GM12878 (cell line): ENCODE data around the gene SLC35E4.

Experiments used
- CTCF ChIP-seq, 3 experiments: IDR thresholded peaks in 2 of 3; conservative IDR thresholded peaks in 1 of 3; 2 replicates each; pipeline ENCODE4 v1.5.1; 2011; ENCODE audit warnings: low read depth in 3 of 3, low read length in 3 of 3, mild to moderate bottlenecking in 3 of 3, control low read depth in 2 of 3, moderate library complexity in 2 of 3, inconsistent platforms in 1 of 3, mixed read lengths in 1 of 3; ENCODE audit not compliant: control insufficient read depth in 2 of 3, insufficient read depth in 1 of 3; ENCODE audit errors: extremely low read depth in 1 of 3
- EED ChIP-seq: sonication (generic); IDR thresholded peaks from 2 replicates; pipeline ENCODE4 v1.6.1; 2016; ENCODE audit warnings: antibody characterized with exemption, low read depth
- EZH2 ChIP-seq: IDR thresholded peaks from 2 replicates; pipeline ENCODE4 v1.6.1; 2012; ENCODE audit warnings: low read depth, mild to moderate bottlenecking, control low read depth, inconsistent platforms, low read length, borderline replicate concordance; ENCODE audit not compliant: control insufficient read depth
- FOXM1 ChIP-seq: IDR thresholded peaks from 2 replicates; pipeline ENCODE4 v1.6.1; 2012; ENCODE audit warnings: low read depth, mild to moderate bottlenecking, inconsistent platforms, low read length, moderate library complexity
- KDM1A ChIP-seq: fragments of 200-600 bp; sonication (generic); IDR thresholded peaks from 2 replicates; pipeline ENCODE4 v1.6.1; 2016; ENCODE audit warnings: borderline replicate concordance
- MXI1 ChIP-seq: fragments of 150-350 bp; IDR thresholded peaks from 2 replicates; pipeline ENCODE4 v1.6.1; 2011; ENCODE audit warnings: low read depth, mild to moderate bottlenecking, inconsistent platforms, low read length, improper control_type of control experiment
- POLR2A ChIP-seq: IDR thresholded peaks from 2 replicates; pipeline ENCODE4 v1.6.1; 2011; ENCODE audit warnings: low read depth, mild to moderate bottlenecking, low read length
- TARDBP ChIP-seq: IDR thresholded peaks from 2 replicates; pipeline ENCODE4 v1.6.1; 2016; ENCODE audit warnings: borderline replicate concordance
- USF1 ChIP-seq: IDR thresholded peaks from 2 replicates; pipeline ENCODE4 v1.6.1; 2011; ENCODE audit warnings: borderline replicate concordance, low read depth, mild to moderate bottlenecking, moderate library complexity, mixed read lengths, low read length; ENCODE audit not compliant: insufficient read depth; ENCODE audit errors: extremely low read length
- ZSCAN29 ChIP-seq: fragments of 450-650 bp; IDR thresholded peaks from 2 replicates; pipeline ENCODE4 v1.6.1; 2017; ENCODE audit warnings: mild to moderate bottlenecking, moderate library complexity

- TF ChIP-seq POLR2A: no peak
- no peak for TF ChIP-seq EZH2
- no peak for TF ChIP-seq USF1
- no peak for TF ChIP-seq MXI1
- TF ChIP-seq KDM1A: no peak
- TF ChIP-seq TARDBP: no peak
- TF ChIP-seq CTCF (IDR thresholded peaks at IDR 0.05 in 2 of 3, conservative IDR thresholded peaks at IDR 0.05 in 1 of 3; ENCODE audit: control insufficient read depth in 2 of 3, extremely low read depth in 1 of 3, insufficient read depth in 1 of 3, low read depth in 3 of 3, low read length in 3 of 3): no peak
- no peak for TF ChIP-seq ZSCAN29
- no peak for TF ChIP-seq FOXM1
- no peak for TF ChIP-seq EED
These were observed 55.6 kb downstream of the SLC35E4 start for GRCh38 chr22:30691204-30691603.
